Superior temporal gyrus (tissue), 1 donor: Measurements from ENCODE around the gene FBXW8.

Source experiments
- DNase-seq: peaks from one replicate; pipeline ENCODE4 v3.0.0-alpha.2; 2016; ENCODE audit errors: extremely low spot score

Gene FBXW8

DNA sequence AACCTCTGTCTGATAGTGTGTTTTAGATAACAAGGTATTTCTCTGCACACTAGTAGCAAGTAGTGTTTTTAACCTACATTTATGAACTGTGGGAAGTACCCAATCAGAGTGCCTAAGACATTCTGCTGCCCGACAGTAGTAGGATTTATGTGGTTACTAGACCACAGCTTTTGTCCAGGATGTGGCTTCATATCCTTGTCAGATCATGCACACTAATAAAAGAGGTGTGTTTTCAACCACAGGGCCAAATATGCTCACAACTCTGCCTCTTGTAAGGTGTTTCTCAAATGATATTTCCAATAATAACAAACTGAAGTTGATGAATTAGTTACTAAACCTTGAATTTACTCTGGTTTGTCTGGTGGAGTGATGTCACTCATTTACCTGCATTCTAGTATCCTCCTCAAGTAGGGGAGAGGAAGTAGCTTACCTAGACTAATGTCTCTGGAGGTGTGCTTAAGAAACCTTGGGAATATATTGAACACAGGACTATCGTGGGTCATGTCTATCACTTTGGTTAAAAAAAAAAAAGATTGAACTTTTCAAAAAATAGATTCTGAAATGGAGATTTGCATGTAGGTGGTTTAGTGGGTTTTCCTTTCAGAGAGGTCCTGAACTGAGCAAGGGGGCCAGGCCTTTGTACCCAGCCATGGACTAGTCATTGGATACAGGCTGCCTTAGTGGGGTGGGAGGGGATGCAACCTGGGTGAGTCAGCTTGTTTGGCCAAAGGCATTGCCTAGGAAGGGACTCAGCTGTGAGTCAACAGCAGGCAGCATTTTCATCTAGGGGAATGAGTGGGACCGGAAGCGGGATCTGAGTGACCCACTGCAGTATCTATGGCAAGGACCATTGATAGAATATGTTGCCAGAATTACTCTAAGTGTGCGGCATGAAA is 14.1 kb downstream of the FBXW8 start:
- no peak for DNase-seq

DNA sequence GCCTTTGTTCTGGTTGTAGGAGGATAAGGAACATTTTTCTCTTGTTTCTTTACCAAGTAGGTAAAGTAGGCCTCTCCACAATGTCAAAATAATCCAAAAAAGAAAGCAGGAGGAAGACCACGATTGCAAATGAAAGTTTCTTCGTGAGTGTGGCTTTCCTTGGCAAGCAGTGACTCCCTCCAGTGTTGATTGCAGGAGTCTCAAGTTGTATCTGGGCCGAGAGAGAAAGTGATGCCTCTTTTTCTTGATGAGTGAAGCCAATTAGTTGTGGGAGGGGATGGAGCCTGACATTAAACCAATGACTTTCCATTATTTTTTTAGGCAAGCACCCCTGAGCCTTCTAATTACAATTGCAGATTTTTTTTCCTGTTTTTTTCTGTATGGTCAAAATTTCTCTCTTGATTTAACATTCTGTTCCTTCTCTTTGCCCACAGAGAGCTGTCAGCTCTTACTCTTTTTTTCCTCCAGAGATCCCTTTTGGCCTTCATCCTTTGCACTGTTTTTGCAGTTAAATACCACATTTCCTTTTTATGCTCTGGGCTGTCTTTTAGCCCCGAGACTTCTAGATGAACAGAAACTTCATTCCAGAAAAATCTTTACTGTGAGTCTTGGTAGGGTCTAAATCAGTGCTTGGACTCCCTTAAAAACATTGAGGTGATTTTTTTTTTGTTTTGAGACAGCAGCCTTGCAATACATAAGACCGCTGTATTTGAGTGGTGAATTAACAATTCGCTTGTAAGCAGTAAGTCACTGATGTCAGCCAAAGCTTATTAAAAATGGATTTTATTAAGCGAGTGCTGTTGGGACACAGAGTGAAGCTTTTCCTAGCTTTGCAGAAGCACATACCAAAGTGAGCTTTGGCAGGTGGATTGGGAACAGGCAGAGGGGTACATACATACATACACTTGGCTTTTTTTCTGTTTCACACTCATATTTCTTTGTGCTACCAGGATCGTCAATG is 15.8 kb downstream of the FBXW8 start:
- no peak for DNase-seq

DNA sequence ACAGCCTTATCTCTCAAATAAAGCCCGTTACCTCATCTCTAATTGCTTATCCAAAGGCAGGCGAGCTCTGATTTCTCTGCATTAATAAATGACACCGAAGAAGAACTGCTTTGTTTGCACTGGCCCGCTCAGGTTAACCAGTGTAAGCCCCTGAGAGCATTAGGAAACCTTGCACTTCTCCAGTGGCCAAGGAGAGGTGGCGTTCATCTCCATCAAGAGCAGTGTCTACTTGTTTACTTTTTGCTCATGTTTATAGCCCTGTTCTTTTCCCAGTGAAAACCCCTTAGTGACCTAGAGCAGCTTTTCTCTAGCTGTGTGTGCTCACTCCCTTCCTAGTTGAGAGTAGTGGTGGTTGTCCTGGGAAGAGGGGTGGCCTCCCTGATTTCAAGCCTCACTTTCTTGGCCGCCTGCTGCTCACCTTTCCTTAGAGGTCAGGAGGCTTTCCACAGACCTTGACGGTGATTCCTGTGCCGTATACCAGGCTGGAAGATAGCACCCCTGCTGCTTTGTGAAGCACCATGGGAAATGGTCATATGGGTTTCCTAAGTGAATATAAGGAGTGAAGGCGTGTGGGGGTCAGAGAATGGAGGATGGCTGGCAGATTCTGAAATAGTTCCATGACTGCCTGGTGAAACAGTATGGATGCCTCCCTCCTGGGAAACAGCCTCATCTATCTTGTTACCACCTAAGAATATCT is 16.6 kb downstream of the FBXW8 start:
- no peak for DNase-seq

DNA sequence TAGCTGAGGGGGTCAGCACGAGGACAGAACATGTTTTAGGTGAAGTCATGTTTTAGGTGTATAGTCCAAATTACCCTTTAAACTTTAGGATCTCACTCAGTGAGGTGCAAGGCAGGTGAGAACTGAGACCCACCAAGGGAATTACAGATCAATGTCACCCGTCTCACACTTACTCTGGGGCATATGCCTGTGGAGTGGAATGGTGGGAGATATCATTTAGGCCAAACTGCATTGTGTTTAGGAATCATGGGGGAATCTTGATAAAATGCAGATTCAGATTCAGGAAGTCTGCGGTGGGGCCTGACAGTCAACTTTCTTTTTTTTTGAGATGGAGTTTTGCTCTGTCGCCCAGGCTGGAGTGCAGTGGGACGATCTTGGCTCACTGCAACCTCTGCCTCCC is 17.8 kb downstream of the FBXW8 start:
- no peak for DNase-seq

DNA sequence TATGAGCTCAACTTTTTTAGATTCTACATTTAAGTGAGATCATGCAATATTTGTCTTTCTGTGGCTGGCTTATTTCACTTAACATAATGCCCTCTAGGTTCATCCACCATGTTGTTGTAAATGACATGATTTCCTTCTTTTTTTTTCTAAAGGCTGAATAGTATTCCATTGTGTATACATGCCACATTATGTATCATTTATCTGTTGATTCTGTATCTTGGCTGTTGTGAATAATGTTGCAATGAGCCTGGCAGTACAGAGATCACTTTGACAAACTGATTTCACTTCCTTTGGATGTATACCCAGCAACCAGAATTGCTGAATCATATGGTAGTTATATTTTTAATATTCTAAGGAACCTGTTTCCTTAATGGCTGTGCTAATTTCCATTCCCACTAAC is 19.1 kb downstream of the FBXW8 start:
- no peak for DNase-seq

DNA sequence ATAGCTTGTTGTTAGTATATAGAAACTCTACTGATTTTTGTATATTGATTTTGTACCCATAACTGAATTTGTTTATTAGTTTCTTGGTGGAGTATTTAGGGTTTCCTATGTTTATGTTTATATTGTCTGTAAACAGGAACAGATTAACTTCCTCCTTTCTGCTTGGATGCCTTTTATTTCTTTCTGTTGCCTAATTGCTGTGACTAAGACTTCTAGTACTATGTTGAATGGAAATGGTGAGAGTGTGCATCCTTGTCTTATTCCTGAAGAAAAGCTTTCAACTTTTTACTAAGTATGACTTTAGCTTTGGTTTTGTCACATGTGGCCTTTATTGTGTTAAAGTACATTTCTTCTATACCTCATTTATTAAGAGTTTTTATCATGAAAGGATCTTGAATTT is 20.9 kb downstream of the FBXW8 start:
- DNase-seq: no peak

DNA sequence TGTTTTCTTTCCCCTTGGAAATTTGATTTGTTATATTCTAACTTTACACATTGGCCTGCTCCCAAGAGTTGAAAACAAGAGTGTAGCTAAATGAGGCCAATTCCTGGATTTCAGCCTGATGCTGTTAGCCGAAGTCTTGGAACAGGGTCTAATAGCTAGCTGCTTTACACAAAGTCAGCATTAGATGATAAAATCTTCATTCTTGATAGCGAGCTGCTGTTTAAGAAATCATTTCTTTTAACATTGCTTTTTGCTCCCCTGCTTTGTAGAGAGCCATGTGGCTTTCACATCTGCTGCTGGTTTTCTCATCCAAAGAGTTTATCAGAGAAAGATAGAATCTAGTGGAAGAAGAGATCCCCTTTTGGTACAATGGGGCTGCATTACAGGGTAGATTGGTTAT is 22.3 kb downstream of the FBXW8 start:
- DNase-seq: peak; percentile 37

DNA sequence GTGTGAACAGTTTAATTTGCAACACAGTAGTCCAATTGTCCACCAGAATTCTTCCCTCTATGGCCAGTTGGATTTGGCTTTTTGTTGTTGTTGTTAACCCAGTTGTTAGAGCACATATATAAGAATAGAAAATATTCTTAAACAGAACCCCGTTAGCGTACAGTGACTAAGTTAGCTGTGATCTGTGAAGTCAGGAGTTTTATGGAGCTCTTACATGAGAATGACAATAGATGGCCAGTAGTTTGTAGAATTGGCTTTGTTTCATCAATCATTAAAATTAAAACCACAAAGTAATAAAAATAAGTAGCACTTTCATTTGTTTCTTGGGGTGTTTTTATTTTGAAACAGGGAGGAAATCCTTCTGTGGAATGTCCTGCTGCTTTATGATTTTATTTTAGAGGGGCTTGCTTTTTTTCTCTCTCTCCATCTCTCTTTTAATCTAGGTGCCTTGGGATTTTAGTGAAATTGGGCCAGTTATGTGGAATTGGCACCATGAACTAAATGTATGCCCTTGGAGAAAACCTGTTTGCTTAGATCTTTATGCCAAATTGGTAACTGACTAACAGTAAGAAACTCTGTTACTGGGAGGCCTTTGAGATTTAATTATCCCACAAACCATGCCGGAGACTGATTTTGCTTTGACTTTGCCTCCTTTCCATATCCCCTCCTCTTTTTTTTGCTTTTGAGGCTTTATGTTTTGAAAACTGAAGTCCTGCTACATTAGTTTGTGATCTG is 22.9 kb downstream of the FBXW8 start:
- DNase-seq: no peak

DNA sequence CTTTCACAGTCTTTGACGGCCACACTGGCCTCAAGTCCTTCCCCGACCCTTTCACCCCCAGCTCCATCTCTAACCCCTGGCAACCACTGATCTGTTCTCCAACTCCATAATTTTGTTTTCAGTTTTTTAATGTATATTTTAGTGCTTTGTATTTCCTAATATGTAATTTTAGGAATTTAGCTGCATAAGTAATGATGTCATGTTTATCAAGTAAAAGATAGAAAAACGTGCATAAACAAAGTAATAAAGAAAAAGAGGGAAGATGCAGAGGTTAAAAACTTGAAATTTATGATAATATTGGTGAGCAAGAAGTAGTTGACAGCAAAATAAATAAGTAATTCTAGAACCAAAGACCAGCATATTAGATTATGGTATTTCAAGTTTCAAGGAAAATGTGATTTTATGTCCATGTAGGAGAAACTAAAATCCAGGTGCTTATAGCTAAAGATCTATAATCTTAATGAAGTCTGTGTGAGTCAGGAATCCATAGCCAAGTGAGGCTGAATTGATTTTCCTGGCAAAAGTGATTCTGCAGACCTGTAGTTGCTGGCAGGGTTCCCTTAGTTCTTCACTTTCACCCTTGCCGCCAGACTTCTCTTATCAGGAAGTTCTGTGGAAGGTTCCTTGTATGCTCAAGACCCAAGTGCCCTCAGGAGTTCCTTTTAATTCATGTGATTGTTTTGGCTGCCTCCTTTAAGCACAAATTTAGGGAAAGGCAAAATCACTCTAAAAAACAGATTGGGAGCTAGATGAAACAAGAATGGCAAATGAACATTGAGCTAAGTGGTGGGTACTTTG is 24.4 kb downstream of the FBXW8 start:
- no peak for DNase-seq

DNA sequence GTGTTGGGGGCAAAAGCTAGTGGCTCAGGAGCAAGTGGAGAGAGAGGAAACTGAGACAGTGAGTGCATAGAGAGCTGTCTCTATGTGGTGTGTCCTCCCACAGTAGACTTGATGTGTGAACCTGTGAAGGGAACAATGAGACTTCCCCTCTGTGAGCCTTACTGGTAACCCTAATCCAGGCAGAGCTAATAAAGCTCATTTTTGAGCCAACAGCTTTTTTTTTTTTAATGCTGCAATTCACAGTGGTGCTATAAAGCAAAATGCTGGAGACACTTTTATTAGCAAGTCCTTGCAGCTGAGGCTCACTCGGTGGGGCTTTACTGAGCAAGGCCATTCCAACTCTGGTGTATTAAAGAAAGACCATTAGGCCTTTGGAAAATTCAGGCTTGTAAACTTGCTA is 26.9 kb downstream of the FBXW8 start:
- DNase-seq: no peak

DNA sequence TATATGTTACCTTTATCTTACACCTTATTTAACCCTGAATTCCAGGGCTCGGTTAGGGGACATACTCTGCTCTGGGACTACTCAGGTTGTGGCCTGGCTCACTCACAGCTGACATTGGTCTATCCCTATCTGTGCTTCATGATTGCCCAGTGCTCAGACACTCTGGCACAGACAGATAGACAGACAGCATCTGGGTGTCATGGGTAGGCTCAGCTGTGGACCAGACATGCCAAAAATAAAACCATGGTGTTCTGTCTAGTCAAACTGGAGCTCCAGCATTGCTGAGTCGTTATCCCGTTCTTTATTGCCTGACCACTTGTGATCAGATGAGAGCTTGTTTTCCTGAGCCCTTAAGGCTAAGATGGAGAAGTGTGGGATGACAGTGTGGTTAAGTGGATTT is 29.0 kb downstream of the FBXW8 start:
- DNase-seq: no peak

DNA sequence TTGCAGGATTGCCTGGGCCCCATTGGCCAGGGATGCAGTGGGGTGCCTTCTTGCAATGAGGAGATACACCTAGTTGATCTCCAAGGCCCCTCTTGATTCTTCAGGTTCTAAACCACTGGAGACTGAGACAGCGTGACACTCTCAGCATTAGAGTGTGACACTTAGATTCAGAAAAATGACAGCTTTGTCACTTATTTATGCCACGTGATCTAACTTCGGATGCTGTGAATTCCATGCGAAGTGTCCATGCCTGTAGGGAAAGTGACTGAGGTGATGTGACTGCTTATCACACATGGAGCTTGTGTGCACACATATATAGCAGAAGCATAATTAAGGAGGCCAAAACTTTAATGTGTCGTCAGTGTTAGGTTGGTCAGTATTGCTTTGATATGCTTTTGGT is 30.4 kb downstream of the FBXW8 start:
- no peak for DNase-seq

DNA sequence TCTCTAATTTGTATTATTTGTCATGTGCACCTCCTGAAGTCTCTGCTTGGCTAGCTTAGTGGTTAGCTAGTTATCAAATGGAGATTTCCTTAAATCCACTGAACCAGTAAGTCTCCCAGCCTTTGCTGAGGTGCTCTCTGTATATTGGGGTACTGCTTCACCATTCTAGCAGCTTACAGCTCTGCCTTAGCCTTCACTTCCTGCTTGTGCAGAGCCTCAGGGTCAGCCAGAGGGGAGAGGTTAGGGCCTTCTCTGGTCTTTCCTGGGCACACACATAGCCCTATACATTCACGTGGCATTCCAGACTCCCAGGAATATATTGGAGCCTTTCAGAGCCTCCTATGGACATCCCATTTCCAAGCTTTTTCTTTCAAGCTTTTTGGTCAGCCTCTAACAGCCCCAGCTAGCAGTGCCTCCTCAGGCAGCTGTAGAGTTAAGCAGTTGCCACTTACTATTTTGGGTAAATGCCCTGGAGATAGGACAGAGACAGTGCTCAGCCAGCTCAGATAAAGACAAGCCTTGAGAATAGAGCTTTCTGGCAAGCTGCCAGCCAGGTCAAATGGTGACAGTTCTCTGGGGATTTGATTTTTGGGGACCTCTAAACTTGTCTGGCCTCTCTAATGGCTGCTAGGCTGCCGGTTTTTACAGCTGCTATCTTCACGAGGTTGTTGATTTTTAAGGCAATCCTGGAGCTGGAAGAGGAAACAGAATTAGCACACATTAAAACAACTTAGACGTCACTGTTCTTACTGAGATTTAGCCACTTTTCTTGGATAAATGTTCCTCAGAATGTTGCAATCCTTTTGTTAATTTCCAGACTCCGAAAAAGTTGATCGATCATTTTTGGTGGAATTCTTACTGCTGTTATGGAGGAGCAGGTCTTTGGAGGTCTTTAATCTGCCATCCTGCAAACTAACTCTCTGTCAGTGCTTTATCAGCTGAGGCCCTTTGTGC is 32.9 kb downstream of the FBXW8 start:
- no peak for DNase-seq

DNA sequence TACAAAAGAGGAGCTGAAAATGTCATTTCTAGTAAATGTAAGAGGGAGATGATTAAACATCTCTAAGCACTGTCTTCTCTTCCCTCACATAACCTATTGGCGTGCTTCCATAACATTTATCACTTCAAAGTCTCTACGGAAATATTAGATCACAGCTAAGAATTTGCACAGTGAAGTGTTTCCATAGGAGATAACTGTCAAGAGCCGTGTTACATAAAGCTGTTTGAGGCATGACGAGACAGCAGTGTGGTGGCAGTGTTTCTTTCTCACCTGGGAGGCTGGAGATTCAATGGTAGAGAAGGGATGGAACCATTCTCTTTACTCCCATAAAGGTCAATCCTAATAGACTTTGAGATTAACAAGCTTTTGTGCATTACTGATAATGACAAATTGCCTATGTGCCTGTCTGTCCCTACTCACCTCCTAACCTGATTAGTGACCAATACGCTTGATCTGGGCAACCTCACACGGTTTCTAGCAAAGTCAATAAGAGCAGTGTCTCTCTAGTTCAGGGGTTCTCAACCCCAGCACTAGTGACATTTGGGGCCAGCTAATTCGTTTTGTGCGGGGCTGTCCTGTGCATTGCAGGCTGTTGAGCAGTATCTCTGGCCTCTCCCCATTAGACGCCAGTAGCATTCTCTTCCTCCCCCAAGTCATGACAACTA is 35.3 kb downstream of the FBXW8 start:
- DNase-seq: no peak

DNA sequence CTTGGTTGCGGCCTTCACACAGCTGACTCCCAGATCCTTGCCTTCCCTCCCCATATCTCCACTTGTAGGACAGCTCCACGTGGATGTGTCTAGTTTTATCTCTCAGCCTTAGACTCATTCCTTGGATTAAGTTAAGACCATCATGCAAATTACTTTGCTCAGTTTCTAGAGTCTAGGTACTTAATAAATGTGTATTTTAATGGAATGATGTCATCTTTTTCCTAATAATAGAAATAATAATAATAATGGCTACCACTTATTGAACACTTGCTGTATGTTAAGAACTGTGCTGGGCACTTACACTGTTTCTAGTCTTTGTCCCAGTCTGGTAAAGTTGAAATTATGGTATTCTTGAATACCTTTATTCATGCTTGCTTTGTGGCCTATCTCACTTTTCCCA is 37.5 kb downstream of the FBXW8 start:
- no peak for DNase-seq

DNA sequence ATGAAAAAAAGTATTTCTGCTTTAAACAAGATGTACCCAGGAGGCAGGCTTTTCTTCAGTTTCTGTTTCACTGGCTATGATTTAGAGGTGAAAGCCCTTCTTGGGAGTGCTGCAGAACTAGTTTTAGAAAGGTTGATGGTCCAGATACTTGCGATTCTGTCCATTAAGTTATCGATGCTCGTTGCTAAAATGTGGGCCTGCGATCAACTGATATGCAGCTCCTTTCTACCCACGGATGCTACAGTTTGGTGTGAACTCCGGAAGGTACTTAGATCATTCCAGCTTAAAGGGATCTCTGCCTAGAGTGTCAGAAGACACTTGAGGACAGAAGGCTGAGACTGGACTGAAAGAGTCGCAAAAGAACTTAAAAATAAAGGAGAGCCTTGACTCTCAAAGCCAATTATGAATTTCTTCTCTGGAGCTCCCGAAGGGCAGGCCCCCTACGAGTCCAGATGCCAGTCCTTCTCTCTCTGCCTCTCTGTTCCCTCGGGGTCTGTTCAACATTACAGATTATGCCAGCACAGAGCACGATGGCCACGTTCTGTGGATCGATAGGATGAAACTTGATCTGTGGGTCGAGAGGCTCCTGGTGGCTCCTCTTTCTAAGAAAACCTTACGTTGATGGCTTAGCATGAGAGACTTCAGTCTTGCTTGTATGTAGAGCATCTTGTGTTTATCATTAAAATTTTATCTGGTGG is 40.0 kb downstream of the FBXW8 start:
- DNase-seq: no peak

DNA sequence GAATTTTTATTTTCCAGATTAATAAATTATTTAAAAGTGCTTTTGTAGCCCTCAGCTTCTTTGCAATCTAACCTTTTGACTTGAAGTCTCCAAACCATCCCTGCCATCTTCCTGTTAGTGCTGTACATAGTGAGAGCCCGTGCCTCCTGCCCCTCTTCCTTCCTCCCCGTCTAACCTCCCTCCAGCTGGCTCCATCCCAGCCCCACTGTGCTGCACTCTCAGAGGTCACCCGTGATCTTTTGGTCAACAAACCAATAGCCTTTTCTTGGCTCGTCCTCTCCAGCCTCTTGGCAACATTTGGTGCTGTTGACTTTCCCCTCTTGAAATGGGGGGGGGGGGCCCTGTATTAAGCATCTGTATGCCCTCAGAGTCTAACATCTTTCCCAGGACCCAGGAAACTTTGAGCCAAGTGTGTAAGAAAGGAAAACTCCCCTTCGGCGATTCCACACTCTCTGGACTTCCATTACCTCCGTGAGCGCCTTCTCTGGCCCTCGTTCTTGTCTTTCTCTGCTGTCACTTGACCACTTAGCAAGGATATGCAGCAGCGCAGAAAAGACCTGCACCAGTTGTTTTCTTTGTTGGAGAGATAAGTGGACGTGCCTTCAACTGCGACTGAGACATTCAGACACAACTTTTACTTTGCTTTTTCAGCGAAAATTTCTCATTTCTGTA is 44.1 kb downstream of the FBXW8 start:
- DNase-seq: no peak
